Measurements from ENCODE around the gene SLC39A11. TPM values are rescaled to one million over a fixed set of nuclear protein-coding genes. Genes with fewer than 3 reads are reported as not detected.

Gene SLC39A11
- total and polyA plus RNA-seq, 2 of the 13 experiments (the other 11 are each of a cell fraction or from before 2014, with no cell fraction given), result 17.2 to 31.5 TPM

GRCh38 chr17:72672729-72673128 lies 419.8 kb downstream of the SLC39A11 start:
- in situ Hi-C loops (cut with HindIII; ENCODE audit: extremely low pct_ligation_motif_present, low pct_unique_long_range_greater_than_20kb), result no loop called here
- Histone ChIP-seq H3K4me2 (ENCODE audit: low read depth, low read length) (no peak overlapping the region), H3K27ac (ENCODE audit: extremely low read length, insufficient read depth, low read length) (no peak overlapping the region), H3K79me2 (ENCODE audit: insufficient read depth, low read length) (no peaks in the 10 kb centered on the region), H3K4me1 (ENCODE audit: insufficient read depth, low read length) (peaks cover 17% of the 10 kb centered on the region), H4K20me1 (ENCODE audit: insufficient read depth, low read length) (no peaks in the 10 kb centered on the region), H3K27me3 (ENCODE audit: control insufficient read depth in 1 of 2, insufficient read depth in 2 of 2, low read length in 2 of 2) (no peaks in the 10 kb centered on the region), H3K9ac (ENCODE audit: insufficient read depth, low read depth, low read length) (no peak overlapping the region), H3K9me3 (ENCODE audit: low read length) (no peaks in the 10 kb centered on the region), H2AFZ (ENCODE audit: low read length) (no peak overlapping the region), H3K4me3 (replicated peaks in 1 of 3; ENCODE audit: insufficient read depth in 1 of 3, low read depth in 2 of 3, low read length in 3 of 3) (no peak overlapping the region), H3K36me3 (replicated peaks in 1 of 2; ENCODE audit: control insufficient read depth in 1 of 2, insufficient read depth in 2 of 2, low read length in 2 of 2) (no peaks in the 10 kb centered on the region)
- ATAC-seq (no peak), FAIRE-seq (no peak), DNase-seq (ENCODE audit: low spot score) (no peak)
- ChIA-PET CTCF (ENCODE audit: low intra/inter-chr PET ratio, low total read pairs) (no interaction called here), POLR2A (interaction anchor here (0.6 to 3.5 kb wide), 2 partner anchors 11 to 21 kb away, joined by 4 to 24 read pairs; no protein-coding TSS in a partner anchor)
- BruUV-seq (replicated peaks), result no TSS peak
- no peak for TF ChIP-seq TRIM24 (CRISPR knock-in tag; IDR thresholded peaks at IDR 0.05)
- TF ChIP-seq ZBTB40 (IDR thresholded peaks at IDR 0.05), result no peak
- peak; percentile 78; the same call in 1 of the 2 replicates for TF ChIP-seq ZBTB40 (CRISPR knock-in tag; IDR thresholded peaks at IDR 0.05)
- intact Hi-C loops (cut with micrococcal nuclease; ENCODE audit: unreplicated experiment), result no loop called here
- 90% methylated on average over 4 of the region's 4 CpGs for WGBS (ENCODE audit: low lambda C conversion rate)

Data from HepG2 (cell line).